GM13976 (cell line): ENCODE results near the gene HS6ST2.

Experiments
- DNase-seq: peaks from one replicate; pipeline ENCODE4 v3.0.0; 2012; ENCODE audit warnings: low spot score
- in situ Hi-C: fragments of 300-500 bp; cut with MboI; formaldehyde crosslinking; loops from one replicate; pipeline ENCODE4 v1.12.0; 2022; ENCODE audit warnings: low sequenced_read_pairs, mixed read lengths, inconsistent platforms; ENCODE audit not compliant: unreplicated experiment
- TF ChIP-seq, protein P1 (sequence below): IDR thresholded peaks from 2 replicates; pipeline ENCODE4 v1.5.1; 2012; ENCODE audit warnings: borderline replicate concordance, mild to moderate bottlenecking; ENCODE audit not compliant: insufficient read depth; ENCODE audit errors: extremely low read depth, missing control alignments, control extremely low read depth

Gene HS6ST2

GRCh38 chrX:132716006-132716405 lies 242.4 kb downstream of the HS6ST2 start:
- in situ Hi-C loops: no loop called here
- DNase-seq: no peak
- TF ChIP-seq, protein P1, sequence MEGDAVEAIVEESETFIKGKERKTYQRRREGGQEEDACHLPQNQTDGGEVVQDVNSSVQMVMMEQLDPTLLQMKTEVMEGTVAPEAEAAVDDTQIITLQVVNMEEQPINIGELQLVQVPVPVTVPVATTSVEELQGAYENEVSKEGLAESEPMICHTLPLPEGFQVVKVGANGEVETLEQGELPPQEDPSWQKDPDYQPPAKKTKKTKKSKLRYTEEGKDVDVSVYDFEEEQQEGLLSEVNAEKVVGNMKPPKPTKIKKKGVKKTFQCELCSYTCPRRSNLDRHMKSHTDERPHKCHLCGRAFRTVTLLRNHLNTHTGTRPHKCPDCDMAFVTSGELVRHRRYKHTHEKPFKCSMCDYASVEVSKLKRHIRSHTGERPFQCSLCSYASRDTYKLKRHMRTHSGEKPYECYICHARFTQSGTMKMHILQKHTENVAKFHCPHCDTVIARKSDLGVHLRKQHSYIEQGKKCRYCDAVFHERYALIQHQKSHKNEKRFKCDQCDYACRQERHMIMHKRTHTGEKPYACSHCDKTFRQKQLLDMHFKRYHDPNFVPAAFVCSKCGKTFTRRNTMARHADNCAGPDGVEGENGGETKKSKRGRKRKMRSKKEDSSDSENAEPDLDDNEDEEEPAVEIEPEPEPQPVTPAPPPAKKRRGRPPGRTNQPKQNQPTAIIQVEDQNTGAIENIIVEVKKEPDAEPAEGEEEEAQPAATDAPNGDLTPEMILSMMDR: peak; percentile 2

GRCh38 chrX:132714913-132715312 lies 243.5 kb downstream of the HS6ST2 start:
- in situ Hi-C loops: no loop called here
- DNase-seq: no peak
- TF ChIP-seq, protein P1: no peak

DNA sequence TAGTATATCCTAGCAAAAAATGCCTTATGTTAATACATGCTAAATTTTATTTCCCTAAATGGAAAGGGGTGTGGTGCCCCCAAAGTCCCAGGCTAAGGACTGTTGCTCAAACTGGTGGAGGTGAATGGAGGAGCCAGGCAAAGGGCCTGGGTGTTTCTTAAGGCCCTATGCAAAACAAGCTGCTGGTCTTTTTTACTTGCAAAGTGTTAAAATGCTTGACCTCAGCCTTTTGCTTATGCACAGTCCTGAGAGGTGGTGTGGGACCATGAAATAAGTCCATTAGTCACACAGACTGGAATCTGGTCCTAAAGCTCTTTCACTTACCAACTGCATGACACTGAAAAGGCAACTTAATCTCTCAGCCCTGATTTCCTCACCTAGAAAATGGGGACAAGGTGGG lies 246.1 kb downstream of the HS6ST2 start:
- DNase-seq: no peak
- in situ Hi-C loops: no loop called here
- TF ChIP-seq, protein P1: no peak

GRCh38 chrX:132710656-132711155 lies 247.7 kb downstream of the HS6ST2 start:
- TF ChIP-seq, protein P1: no peak
- in situ Hi-C loops: no loop called here
- DNase-seq: no peak

GRCh38 chrX:132708529-132708928 lies 249.9 kb downstream of the HS6ST2 start:
- no peak for DNase-seq
- in situ Hi-C loops: no loop called here
- TF ChIP-seq, protein P1: no peak

DNA sequence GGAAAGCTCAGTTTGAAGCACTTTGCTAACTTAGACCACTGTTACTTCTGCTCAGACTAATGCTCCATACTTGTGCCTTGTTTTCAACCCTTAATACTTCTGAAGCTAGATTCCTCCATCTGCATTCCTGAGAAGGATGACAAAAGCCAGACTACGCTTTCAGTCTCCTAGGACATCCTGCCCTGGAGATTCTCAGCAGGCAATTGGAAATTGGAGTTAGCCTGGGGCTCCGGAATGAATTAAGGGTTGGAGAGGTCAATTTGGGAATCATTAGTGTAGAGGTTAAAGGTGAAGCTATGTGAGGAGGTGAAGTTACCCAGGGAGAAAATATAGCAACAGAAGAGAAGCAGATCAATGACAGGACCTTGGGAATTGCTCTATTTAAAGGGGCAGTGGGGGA lies 253.7 kb downstream of the HS6ST2 start:
- TF ChIP-seq, protein P1: no peak
- in situ Hi-C loops: no loop called here
- DNase-seq: no peak

GRCh38 chrX:132694382-132694781 lies 264.0 kb downstream of the HS6ST2 start:
- in situ Hi-C loops: no loop called here
- DNase-seq: no peak
- TF ChIP-seq, protein P1: no peak
